Nephron (organoid): ENCODE data around the gene ZNF555.

Experiments
- H3K27ac Mint-ChIP-seq, 3 experiments: 2 replicates each; pipeline ENCODE4 v1.8.0; 2020; ENCODE audit warnings: mixed read lengths in 3 of 3, mild to moderate bottlenecking in 2 of 3, moderate library complexity in 1 of 3
- H3K27me3 Mint-ChIP-seq: 2 replicates; pipeline ENCODE4 v1.8.0; 2021; ENCODE audit warnings: low read depth, mild to moderate bottlenecking, moderate library complexity, mixed read lengths
- H3K36me3 Mint-ChIP-seq: 2 replicates; pipeline ENCODE4 v1.8.0; 2020; ENCODE audit warnings: low read depth, mixed read lengths
- H3K4me1 Mint-ChIP-seq: 2 replicates; pipeline ENCODE4 v1.8.0; 2020; ENCODE audit warnings: mixed read lengths
- H3K4me3 Mint-ChIP-seq, 3 experiments: 2 replicates each; pipeline ENCODE4 v1.8.0; 2020; ENCODE audit warnings: mild to moderate bottlenecking in 3 of 3, mixed read lengths in 3 of 3, moderate library complexity in 2 of 3
- H3K9me3 Mint-ChIP-seq: 2 replicates; pipeline ENCODE4 v1.8.0; 2020; ENCODE audit warnings: mixed read lengths
- CTCF ChIP-seq, 3 experiments: fragments of 200-600 bp; sonication (generic); IDR thresholded peaks; one replicate each; pipeline ENCODE4 v1.5.0; 2021; ENCODE audit warnings: antibody characterized with exemption in 3 of 3; ENCODE audit not compliant: unreplicated experiment in 3 of 3

ZNF555 gene

GRCh38 chr19:2810141-2811091 lies 30.9 kb upstream of the ZNF555 start:
- H3K4me3 Mint-ChIP-seq = no peak overlapping the region
- H3K4me1 Mint-ChIP-seq = no peaks in the 10 kb centered on the region
- H3K27me3 Mint-ChIP-seq = no peaks in the 10 kb centered on the region
- TF ChIP-seq CTCF (IDR thresholded peaks at IDR 0.05; ENCODE audit: unreplicated experiment in 3 of 3) = no peak
- peaks cover 14% of the 10 kb centered on the region for H3K36me3 Mint-ChIP-seq
- H3K9me3 Mint-ChIP-seq = no peaks in the 10 kb centered on the region
- H3K27ac Mint-ChIP-seq = no peak overlapping the region

DNA sequence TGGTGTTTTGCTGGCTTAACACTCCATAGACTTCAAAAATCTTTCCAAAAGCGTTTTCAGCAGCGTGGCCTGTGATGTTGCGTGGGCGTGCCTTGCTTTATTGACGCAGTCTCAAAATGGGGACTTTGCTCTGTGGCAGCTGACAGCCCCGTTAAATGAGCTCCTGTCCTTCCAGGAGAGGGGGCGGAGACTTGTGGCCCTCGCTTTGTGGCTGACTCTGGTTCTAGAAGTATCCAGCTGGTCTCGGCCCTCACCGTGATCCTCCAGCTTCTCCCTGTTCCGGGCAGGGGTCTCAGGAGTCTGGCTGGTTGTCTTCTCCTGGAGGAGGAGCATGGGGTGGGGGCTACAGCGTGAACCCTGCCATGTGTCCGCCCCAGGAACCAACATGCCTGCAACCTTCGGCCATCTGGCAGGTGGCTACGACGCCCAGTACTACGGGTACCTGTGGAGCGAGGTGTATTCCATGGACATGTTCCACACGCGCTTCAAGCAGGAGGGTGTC lies 30.0 kb upstream of the ZNF555 start:
- H3K9me3 Mint-ChIP-seq = no peaks in the 10 kb centered on the region

GRCh38 chr19:2811735-2812413 lies 29.4 kb upstream of the ZNF555 start:
- no peaks in the 10 kb centered on the region for H3K27me3 Mint-ChIP-seq
- no peak overlapping the region for H3K4me3 Mint-ChIP-seq
- H3K9me3 Mint-ChIP-seq = no peaks in the 10 kb centered on the region
- TF ChIP-seq CTCF (IDR thresholded peaks at IDR 0.05; ENCODE audit: unreplicated experiment in 3 of 3) = no peak
- no peak overlapping the region for H3K27ac Mint-ChIP-seq
- peaks cover 15% of the 10 kb centered on the region for H3K36me3 Mint-ChIP-seq
- H3K4me1 Mint-ChIP-seq = no peaks in the 10 kb centered on the region

More for the DNA sequence above, 30.0 kb upstream of the ZNF555 start:
- Mint-ChIP-seq H3K27ac (no peak overlapping the region), H3K4me3 (no peak overlapping the region), H3K36me3 (peaks cover 15% of the 10 kb centered on the region), H3K27me3 (no peaks in the 10 kb centered on the region), H3K4me1 (no peaks in the 10 kb centered on the region)
- no peak for TF ChIP-seq CTCF (IDR thresholded peaks at IDR 0.05; ENCODE audit: unreplicated experiment in 3 of 3)

DNA sequence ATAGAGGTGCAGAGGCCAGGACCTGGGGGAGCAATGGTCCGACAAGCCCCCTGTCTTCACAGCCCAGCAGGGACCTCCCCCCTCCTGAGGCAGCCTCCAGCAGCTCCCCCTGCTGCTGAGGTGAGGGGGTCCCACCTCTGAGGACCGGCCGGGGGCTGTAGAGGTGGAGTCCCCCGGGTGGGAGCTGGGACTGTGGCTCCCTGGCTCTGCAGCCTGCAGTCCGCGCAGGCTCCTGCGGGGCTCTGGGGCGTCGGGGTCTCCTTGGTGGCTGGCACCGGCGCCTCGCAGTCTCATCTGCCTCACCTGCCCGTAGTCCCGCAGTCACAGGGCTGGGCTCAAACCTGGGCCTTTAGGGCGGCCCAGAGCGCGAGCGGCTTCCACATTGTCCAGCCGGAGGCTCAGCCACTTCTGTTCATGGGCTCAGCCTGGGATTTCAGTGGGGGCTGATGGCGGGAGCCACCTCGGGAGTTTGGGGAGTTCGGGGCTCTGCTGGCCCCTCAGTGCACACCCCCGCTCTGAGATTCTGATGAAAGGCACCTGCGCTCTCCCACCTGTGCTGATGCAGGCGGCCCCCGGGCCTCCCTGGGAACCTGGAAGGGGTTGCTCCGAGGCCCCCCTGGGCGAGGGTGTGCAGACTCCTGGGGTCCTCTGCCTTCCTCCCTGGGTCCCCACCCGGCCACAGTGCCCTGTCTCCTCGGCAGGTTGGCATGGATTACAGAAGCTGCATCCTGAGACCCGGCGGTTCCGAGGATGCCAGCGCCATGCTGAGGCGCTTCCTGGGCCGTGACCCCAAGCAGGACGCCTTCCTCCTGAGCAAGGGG lies 28.7 kb upstream of the ZNF555 start:
- Mint-ChIP-seq H3K36me3 (peaks cover 15% of the 10 kb centered on the region), H3K27me3 (no peaks in the 10 kb centered on the region), H3K9me3 (no peaks in the 10 kb centered on the region), H3K4me3 (no peak overlapping the region), H3K4me1 (no peaks in the 10 kb centered on the region), H3K27ac (no peak overlapping the region)
- no peak for TF ChIP-seq CTCF (IDR thresholded peaks at IDR 0.05; ENCODE audit: unreplicated experiment in 3 of 3)

DNA sequence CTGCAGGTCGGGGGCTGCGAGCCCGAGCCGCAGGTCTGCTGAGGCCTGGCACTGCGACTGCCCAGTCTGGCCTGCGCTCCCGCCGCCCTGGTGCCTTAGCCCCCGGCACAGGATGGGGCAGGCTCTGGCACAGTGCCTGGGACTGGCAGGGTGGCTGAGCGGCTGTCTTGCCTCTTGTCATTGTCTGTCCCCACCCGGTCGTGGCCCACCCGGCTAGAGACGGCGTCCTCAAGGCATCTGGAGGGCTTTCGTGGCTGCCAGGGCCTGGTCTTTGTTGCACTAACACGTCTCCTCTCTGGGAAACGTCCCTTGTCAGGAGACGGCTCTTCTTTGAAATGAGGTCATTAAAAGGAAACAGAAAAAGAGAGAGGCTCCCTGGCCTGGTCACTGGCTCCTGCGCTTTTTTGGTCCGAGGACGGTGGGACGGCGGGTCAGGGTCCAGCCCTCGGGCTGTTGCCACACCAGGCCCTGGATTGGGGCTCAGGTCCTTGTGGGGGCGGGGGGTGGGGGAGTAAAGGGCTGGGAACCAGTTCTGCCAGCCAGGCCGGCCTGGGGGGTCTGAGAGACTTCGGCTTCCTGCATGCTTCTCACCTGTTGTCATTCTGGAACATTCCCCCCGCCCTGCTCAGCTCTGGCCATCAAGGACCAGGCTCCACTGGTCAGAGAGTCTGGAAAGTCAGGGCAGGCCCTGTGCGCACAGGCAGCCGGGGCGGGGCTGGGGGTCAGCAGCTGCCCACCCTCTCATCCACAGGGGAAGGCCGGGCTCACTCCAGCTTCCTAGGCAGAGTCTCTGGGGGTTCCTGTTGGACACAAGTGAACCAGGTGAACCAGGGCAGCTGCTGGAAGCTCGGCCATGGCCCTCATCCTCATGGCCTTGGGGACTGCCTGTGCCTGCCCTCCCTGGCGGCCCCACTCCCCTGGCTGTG lies 27.8 kb upstream of the ZNF555 start:
- peaks cover 14% of the 10 kb centered on the region for H3K36me3 Mint-ChIP-seq
- no peak overlapping the region for H3K27ac Mint-ChIP-seq
- no peaks in the 10 kb centered on the region for H3K4me1 Mint-ChIP-seq
- H3K27me3 Mint-ChIP-seq = no peaks in the 10 kb centered on the region
- H3K9me3 Mint-ChIP-seq = no peaks in the 10 kb centered on the region
- H3K4me3 Mint-ChIP-seq = no peak overlapping the region
- TF ChIP-seq CTCF (IDR thresholded peaks at IDR 0.05; ENCODE audit: unreplicated experiment in 3 of 3) = no peak
